SK-N-SH (cell line): ENCODE results near the gene NMNAT2. TPM values are rescaled to one million over a fixed set of nuclear protein-coding genes. Genes with fewer than 3 reads are reported as not detected.

ENCODE experiments used
- CTCF ChIA-PET: fragments of 300-600, 350-600 bp; formaldehyde crosslinking; extraction: SDS; loops from one replicate; lab custom pipeline; 2021; lab: Yijun Ruan, JAX
- POLR2A ChIA-PET: fragments of 350-600 bp; sonication (Branson Sonifier 250); formaldehyde crosslinking; extraction: SDS; loops from one replicate; lab custom pipeline; 2020; ENCODE audit warnings: antibody characterized with exemption, inconsistent platforms; lab: Yijun Ruan, JAX
- DNase-seq: peaks from one replicate; pipeline ENCODE4 v3.0.0; 2012
- H2AFZ ChIP-seq: fragments of 200-600 bp; sonication (generic); 2 replicates; pipeline ENCODE4 v1.8.1; 2016; ENCODE audit warnings: antibody characterized with exemption, mild to moderate bottlenecking, low read depth
- H3F3A ChIP-seq: fragments of 200-600 bp; sonication (generic); replicated peaks from 2 replicates; pipeline ENCODE3; 2016; ENCODE audit warnings: antibody characterized with exemption, mild to moderate bottlenecking; ENCODE audit not compliant: insufficient read depth
- H3K27ac ChIP-seq, 2 experiments: fragments of 200-500 bp in 1 of 2; fragments of 200-600 bp in 1 of 2; sonication (Bioruptor generic) in 1 of 2; sonication (generic), shearing (Covaris generic) in 1 of 2; 2 replicates each; pipeline versions ENCODE4 v1.5.1 to v1.6.1; 2014 to 2016; ENCODE audit warnings: low read depth in 2 of 2, inconsistent platforms in 1 of 2, low read length in 1 of 2, mild to moderate bottlenecking in 1 of 2, mixed read lengths in 1 of 2
- H3K27me3 ChIP-seq: fragments of 200-600 bp; sonication (generic), shearing (Covaris generic); 2 replicates; pipeline ENCODE4 v1.6.1; 2016; ENCODE audit warnings: mixed run types; ENCODE audit not compliant: insufficient read depth
- H3K36me3 ChIP-seq, 2 experiments: fragments of 200-500 bp in 1 of 2; fragments of 200-600 bp in 1 of 2; sonication (Bioruptor generic) in 1 of 2; sonication (generic) in 1 of 2; replicated peaks in 1 of 2; 2 replicates each; pipeline versions ENCODE3 to v1.5.1; 2014 to 2016; ENCODE audit warnings: low read length in 1 of 2, mild to moderate bottlenecking in 1 of 2; ENCODE audit not compliant: insufficient read depth in 2 of 2, control insufficient read depth in 1 of 2
- H3K4me1 ChIP-seq, 2 experiments: fragments of 200-500 bp in 1 of 2; fragments of 200-600 bp in 1 of 2; sonication (Bioruptor generic) in 1 of 2; sonication (generic), shearing (Covaris generic) in 1 of 2; 2 replicates each; pipeline versions ENCODE4 v1.5.1 to v1.6.1; 2014 to 2016; ENCODE audit warnings: low read depth in 1 of 2, low read length in 1 of 2, mixed run types in 1 of 2; ENCODE audit not compliant: insufficient read depth in 2 of 2, control insufficient read depth in 1 of 2
- H3K4me2 ChIP-seq: fragments of 200-600 bp; sonication (generic), shearing (Covaris generic); 2 replicates; pipeline ENCODE4 v1.6.1; 2017; ENCODE audit warnings: mixed run types
- H3K4me3 ChIP-seq, 2 experiments: fragments of 200-500 bp in 1 of 2; fragments of 200-600 bp in 1 of 2; sonication (Bioruptor generic) in 1 of 2; sonication (generic), shearing (Covaris generic) in 1 of 2; 2 replicates each; pipeline versions ENCODE4 v1.5.1 to v1.8.1; 2014 to 2016; ENCODE audit warnings: low read depth in 2 of 2, inconsistent platforms in 1 of 2, low read length in 1 of 2, mild to moderate bottlenecking in 1 of 2, mixed read lengths in 1 of 2, moderate library complexity in 1 of 2
- H3K79me2 ChIP-seq: fragments of 200-600 bp; sonication (generic); 2 replicates; pipeline ENCODE4 v1.8.1; 2017; ENCODE audit warnings: mild to moderate bottlenecking; ENCODE audit not compliant: insufficient read depth
- H3K9ac ChIP-seq: fragments of 200-600 bp; sonication (generic); 2 replicates; pipeline ENCODE4 v1.6.1; 2017; ENCODE audit warnings: mixed run types
- H3K9me2 ChIP-seq: fragments of 200-600 bp; sonication (generic); 2 replicates; pipeline ENCODE4 v1.6.1; 2017; ENCODE audit warnings: mixed run types
- H3K9me3 ChIP-seq: fragments of 200-600 bp; sonication (generic); 2 replicates; pipeline ENCODE4 v1.6.1; 2017; ENCODE audit warnings: mixed run types, mild to moderate bottlenecking, moderate library complexity
- H4K20me1 ChIP-seq: fragments of 200-600 bp; sonication (generic); 2 replicates; pipeline ENCODE4 v1.6.1; 2017; ENCODE audit warnings: mild to moderate bottlenecking, mixed run types; ENCODE audit not compliant: insufficient read depth
- CTCF ChIP-seq: fragments of 200-600 bp; sonication (generic); IDR thresholded peaks from 2 replicates; pipeline ENCODE4 v1.6.1; 2017; ENCODE audit warnings: antibody characterized with exemption, mild to moderate bottlenecking, moderate library complexity
- ELF1 ChIP-seq: IDR thresholded peaks from 2 replicates; pipeline ENCODE4 v1.4.0; 2012
- EZH2phosphoT487 ChIP-seq: fragments of 200-600 bp; sonication (generic); IDR thresholded peaks from 2 replicates; pipeline ENCODE4 v1.6.1; 2017; ENCODE audit warnings: low read depth, mixed run types, mild to moderate bottlenecking, antibody characterized with exemption, moderate library complexity, borderline replicate concordance
- FOXM1 ChIP-seq: IDR thresholded peaks from 2 replicates; pipeline ENCODE4 v1.4.0; 2012; ENCODE audit warnings: low read depth, mild to moderate bottlenecking
- GABPA ChIP-seq: IDR thresholded peaks from 2 replicates; pipeline ENCODE4 v1.4.0; 2012; ENCODE audit warnings: low read depth, mild to moderate bottlenecking
- JUND ChIP-seq: IDR thresholded peaks from 2 replicates; pipeline ENCODE4 v1.4.0; 2012
- MEF2A ChIP-seq: IDR thresholded peaks from 2 replicates; pipeline ENCODE4 v1.4.0; 2012; ENCODE audit warnings: low read depth, borderline replicate concordance
- MXI1 ChIP-seq: IDR thresholded peaks from 2 replicates; pipeline ENCODE4 v1.6.1; 2012; ENCODE audit warnings: mild to moderate bottlenecking, low read depth, low read length, improper control_type of control experiment
- RCOR1 ChIP-seq: fragments of 150-350 bp; IDR thresholded peaks from 2 replicates; pipeline ENCODE4 v1.6.1; 2017; ENCODE audit warnings: antibody characterized with exemption, low read length
- RXRA ChIP-seq: IDR thresholded peaks from 2 replicates; pipeline ENCODE4 v1.4.0; 2012; ENCODE audit warnings: low read depth, mild to moderate bottlenecking, borderline replicate concordance
- SIN3A ChIP-seq: IDR thresholded peaks from 2 replicates; pipeline ENCODE4 v1.6.1; 2012; ENCODE audit warnings: low read depth, mild to moderate bottlenecking, low read length, moderate library complexity, borderline replicate concordance
- TAF1 ChIP-seq: IDR thresholded peaks from 2 replicates; pipeline ENCODE4 v1.6.1; 2012; ENCODE audit warnings: low read depth, mild to moderate bottlenecking, low read length, moderate library complexity, borderline replicate concordance
- TCF12 ChIP-seq: IDR thresholded peaks from 2 replicates; pipeline ENCODE4 v1.4.0; 2012
- polyA plus RNA-seq, 3 experiments: library from polyadenylated mRNA; depleted of rRNA; stranded (reverse); fragments of >200 nt; gene quantifications; 2 replicates each; pipeline ENCODE4 v1.2.3, GENCODE V29; 2012
- TF ChIP-seq, protein P1 (sequence below): IDR thresholded peaks from 2 replicates; pipeline ENCODE4 v1.4.0; 2012; ENCODE audit warnings: low read depth
- TF ChIP-seq, protein P2 (sequence below): IDR thresholded peaks from 2 replicates; pipeline ENCODE4; 2012
- TF ChIP-seq, protein P3 (sequence below): IDR thresholded peaks from 2 replicates; pipeline ENCODE4 v1.4.0; 2012; ENCODE audit warnings: low read depth, borderline replicate concordance

NMNAT2 gene
- polyA plus RNA-seq, 1 of the 3 experiments (the other 2 are of a cell fraction), result 0.07 TPM

GRCh38 chr1:183219616-183220009 lies 198.6 kb downstream of the NMNAT2 start:
- no peak for DNase-seq
- H3K9ac ChIP-seq, result no peak overlapping the region
- peaks cover 0 to 3% of the 10 kb centered on the region in 2 experiments; a peak in 1 of 4 replicates for H3K4me1 ChIP-seq
- TF ChIP-seq EZH2phosphoT487, result no peak
- TF ChIP-seq FOXM1, result no peak
- no peak for TF ChIP-seq MXI1
- TF ChIP-seq JUND, result no peak
- TF ChIP-seq, protein P1, sequence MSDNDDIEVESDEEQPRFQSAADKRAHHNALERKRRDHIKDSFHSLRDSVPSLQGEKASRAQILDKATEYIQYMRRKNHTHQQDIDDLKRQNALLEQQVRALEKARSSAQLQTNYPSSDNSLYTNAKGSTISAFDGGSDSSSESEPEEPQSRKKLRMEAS, result no peak
- no peak for TF ChIP-seq TCF12
- no peak for TF ChIP-seq TAF1
- no peak for TF ChIP-seq ELF1
- TF ChIP-seq RXRA, result no peak
- TF ChIP-seq SIN3A, result no peak
- no peak for TF ChIP-seq GABPA
- no peak for TF ChIP-seq CTCF
- no peak for TF ChIP-seq MEF2A
- TF ChIP-seq, protein P2, sequence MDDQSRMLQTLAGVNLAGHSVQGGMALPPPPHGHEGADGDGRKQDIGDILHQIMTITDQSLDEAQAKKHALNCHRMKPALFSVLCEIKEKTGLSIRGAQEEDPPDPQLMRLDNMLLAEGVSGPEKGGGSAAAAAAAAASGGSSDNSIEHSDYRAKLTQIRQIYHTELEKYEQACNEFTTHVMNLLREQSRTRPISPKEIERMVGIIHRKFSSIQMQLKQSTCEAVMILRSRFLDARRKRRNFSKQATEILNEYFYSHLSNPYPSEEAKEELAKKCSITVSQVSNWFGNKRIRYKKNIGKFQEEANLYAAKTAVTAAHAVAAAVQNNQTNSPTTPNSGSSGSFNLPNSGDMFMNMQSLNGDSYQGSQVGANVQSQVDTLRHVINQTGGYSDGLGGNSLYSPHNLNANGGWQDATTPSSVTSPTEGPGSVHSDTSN, result no peak
- TF ChIP-seq, protein P3, sequence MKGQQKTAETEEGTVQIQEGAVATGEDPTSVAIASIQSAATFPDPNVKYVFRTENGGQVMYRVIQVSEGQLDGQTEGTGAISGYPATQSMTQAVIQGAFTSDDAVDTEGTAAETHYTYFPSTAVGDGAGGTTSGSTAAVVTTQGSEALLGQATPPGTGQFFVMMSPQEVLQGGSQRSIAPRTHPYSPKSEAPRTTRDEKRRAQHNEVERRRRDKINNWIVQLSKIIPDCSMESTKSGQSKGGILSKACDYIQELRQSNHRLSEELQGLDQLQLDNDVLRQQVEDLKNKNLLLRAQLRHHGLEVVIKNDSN, result no peak
- TF ChIP-seq RCOR1, result no peak
- H3K4me2 ChIP-seq, result no peak overlapping the region
- no peaks in the 10 kb centered on the region for H3K9me3 ChIP-seq
- no peak overlapping the region for H3K4me3 ChIP-seq
- H3F3A ChIP-seq, result no peaks in the 10 kb centered on the region
- H3K79me2 ChIP-seq, result no peaks in the 10 kb centered on the region
- H2AFZ ChIP-seq, result no peak overlapping the region
- H3K9me2 ChIP-seq, result no peaks in the 10 kb centered on the region
- no peaks in the 10 kb centered on the region for H4K20me1 ChIP-seq
- POLR2A ChIA-PET, result no interaction called here
- CTCF ChIA-PET, result interaction anchor here (1.3 to 4.7 kb wide), 4 partner anchors 7 to 257 kb away, joined by 3 to 25 read pairs (median 10); no protein-coding TSS in a partner anchor
- no peak overlapping the region for H3K27ac ChIP-seq
- H3K36me3 ChIP-seq, result no peaks in the 10 kb centered on the region
- H3K27me3 ChIP-seq, result no peaks in the 10 kb centered on the region
